Activated CD4-positive, alpha-beta T cell treated with anti-CD3 and anti-CD28 coated beads for 36 hours (primary cell): ENCODE results near the gene ULK2. TPM values are rescaled to one million over a fixed set of nuclear protein-coding genes. Genes with fewer than 3 reads are reported as not detected.

Experiments used
- ATAC-seq: fragments of 200-7000 bp; cut with Tn5 transposase; one replicate; pipeline ENCODE4 v1.10.0; 2021; ENCODE audit warnings: mild to moderate bottlenecking, moderate library complexity
- CTCF ChIA-PET: fragments of 350-600 bp; sonication (Branson Sonifier 250); formaldehyde crosslinking; loops from one replicate; lab custom pipeline; 2021; ENCODE audit warnings: antibody characterized with exemption; lab: Charles Lee
- POLR2A ChIA-PET: fragments of 350-600 bp; sonication (Branson Sonifier 250); formaldehyde crosslinking; loops from one replicate; lab custom pipeline; 2021; ENCODE audit warnings: antibody characterized with exemption, inconsistent platforms; lab: Charles Lee
- DNase-seq: peaks from one replicate; pipeline ENCODE4 v3.0.0-alpha.2; 2020
- H3K27ac Mint-ChIP-seq: one replicate; pipeline ENCODE4 v1.8.0; 2021; ENCODE audit warnings: mixed read lengths
- H3K27me3 Mint-ChIP-seq: one replicate; pipeline ENCODE4 v1.8.0; 2021; ENCODE audit warnings: mixed read lengths
- H3K36me3 Mint-ChIP-seq: one replicate; pipeline ENCODE4 v1.8.0; 2021; ENCODE audit warnings: low read depth, mixed read lengths
- H3K4me1 Mint-ChIP-seq: one replicate; pipeline ENCODE4 v1.8.0; 2021; ENCODE audit warnings: mixed read lengths
- H3K4me3 Mint-ChIP-seq: one replicate; pipeline ENCODE4 v1.8.0; 2021; ENCODE audit warnings: mild to moderate bottlenecking, moderate library complexity, mixed read lengths
- H3K9me3 Mint-ChIP-seq: one replicate; pipeline ENCODE4 v1.8.0; 2021; ENCODE audit warnings: low read depth, mixed read lengths
- intact Hi-C, 2 experiments: fragments of 100-400 bp; cut with DNase I in 1 of 2; cut with micrococcal nuclease in 1 of 2; formaldehyde crosslinking; loops; one replicate each; pipeline versions ENCODE4 v1.14.2 to v1.15.1; 2022 to 2024; cut with DNase I, micrococcal nuclease
- total RNA-seq, 2 experiments: library from RNA; stranded (reverse); gene quantifications; one replicate each; pipeline ENCODE4 v1.2.3, GENCODE V29; 2021

ULK2 gene
- 10 to 100 TPM; 12.9 to 13.1 TPM for total RNA-seq

- Mint-ChIP-seq H3K27me3 (no peaks in the 10 kb centered on the region), H3K36me3 (peaks cover 11% of the 10 kb centered on the region), H3K4me1 (peaks cover 21% of the 10 kb centered on the region), H3K4me3 (peak within 1 kb of the TSS; percentile 80), H3K9me3 (no peaks in the 10 kb centered on the region), H3K27ac (peak within 1 kb of the TSS; percentile 65)
- ATAC-seq, result peak; percentile 80
- intact Hi-C loops, result loop anchor here (1.0 to 5.0 kb wide), 4 partner anchors 110 to 359 kb away; partner anchors contain the start of genes AKAP10 (in 2 of the 2) and ALDH3A2 (in 1 of the 2)
- ChIA-PET POLR2A (no interaction called here), CTCF (interaction anchor here (0.7 to 1.4 kb wide), 4 partner anchors 9 to 50 kb away, joined by 3 to 7 read pairs (median 3); no protein-coding TSS in a partner anchor)
- DNase-seq, result peak; percentile 74
These were observed at the start of gene ULK2 for GRCh38 chr17:19867329-19868078. Gene ULK2, minus strand, starts transcription at chr17:19867936. Its CDS starts 519 bp downstream, at chr17:19867417.

GRCh38 chr17:19915245-19915978 is 47.7 kb upstream of the ULK2 start:
- peaks cover 4% of the 10 kb centered on the region for H3K4me1 Mint-ChIP-seq
- intact Hi-C loops, result no loop called here
- no peaks in the 10 kb centered on the region for H3K9me3 Mint-ChIP-seq
- CTCF ChIA-PET, result no interaction called here
- H3K27ac Mint-ChIP-seq, result peak overlapping the region; percentile 32
- H3K27me3 Mint-ChIP-seq, result no peaks in the 10 kb centered on the region
- H3K36me3 Mint-ChIP-seq, result peaks cover 39% of the 10 kb centered on the region
- H3K4me3 Mint-ChIP-seq, result no peak overlapping the region
- POLR2A ChIA-PET, result no interaction called here
- ATAC-seq (no peak), DNase-seq (no peak)

GRCh38 chr17:19911033-19911432 is 43.3 kb upstream of the ULK2 start:
- Mint-ChIP-seq H3K9me3 (no peaks in the 10 kb centered on the region), H3K36me3 (peaks cover 58% of the 10 kb centered on the region), H3K4me3 (no peak overlapping the region), H3K27me3 (no peaks in the 10 kb centered on the region), H3K4me1 (peaks cover 4% of the 10 kb centered on the region), H3K27ac (no peak overlapping the region)
- ATAC-seq, result no peak
- no peak for DNase-seq
- POLR2A ChIA-PET, result no interaction called here
- CTCF ChIA-PET, result interaction anchor here (0.6 to 1.1 kb wide), 3 partner anchors 9 to 205 kb away, joined by 3 to 4 read pairs (median 3); no protein-coding TSS in a partner anchor
- intact Hi-C loops, result no loop called here

GRCh38 chr17:19909139-19909538 is 41.4 kb upstream of the ULK2 start:
- ATAC-seq (no peak), DNase-seq (no peak)
- no peaks in the 10 kb centered on the region for H3K9me3 Mint-ChIP-seq
- H3K27ac Mint-ChIP-seq, result no peak overlapping the region
- no peaks in the 10 kb centered on the region for H3K27me3 Mint-ChIP-seq
- H3K36me3 Mint-ChIP-seq, result peaks cover 62% of the 10 kb centered on the region
- ChIA-PET POLR2A (no interaction called here), CTCF (interaction anchor here (0.7 kb wide), 1 partner anchor 29 kb away, joined by 3 read pairs; no protein-coding TSS in a partner anchor)
- H3K4me3 Mint-ChIP-seq, result no peak overlapping the region
- no peaks in the 10 kb centered on the region for H3K4me1 Mint-ChIP-seq
- intact Hi-C loops, result no loop called here

GRCh38 chr17:19905502-19905901 is 37.8 kb upstream of the ULK2 start:
- ATAC-seq (no peak), DNase-seq (no peak)
- no peaks in the 10 kb centered on the region for H3K9me3 Mint-ChIP-seq
- no peak overlapping the region for H3K4me3 Mint-ChIP-seq
- CTCF ChIA-PET, result no interaction called here
- intact Hi-C loops, result no loop called here
- POLR2A ChIA-PET, result no interaction called here
- peaks cover 65% of the 10 kb centered on the region for H3K36me3 Mint-ChIP-seq
- H3K27ac Mint-ChIP-seq, result no peak overlapping the region
- H3K4me1 Mint-ChIP-seq, result no peaks in the 10 kb centered on the region
- H3K27me3 Mint-ChIP-seq, result no peaks in the 10 kb centered on the region

- DNase-seq (no peak), ATAC-seq (no peak)
- intact Hi-C loops, result no loop called here
- Mint-ChIP-seq H3K36me3 (peaks cover 66% of the 10 kb centered on the region), H3K9me3 (no peaks in the 10 kb centered on the region), H3K27ac (no peak overlapping the region), H3K4me1 (no peaks in the 10 kb centered on the region), H3K4me3 (no peak overlapping the region), H3K27me3 (no peaks in the 10 kb centered on the region)
- ChIA-PET POLR2A (no interaction called here), CTCF (no interaction called here)
These were observed 37.2 kb upstream of the ULK2 start for GRCh38 chr17:19904924-19905323.

- ChIA-PET POLR2A (no interaction called here), CTCF (no interaction called here)
- no peak for DNase-seq
- Mint-ChIP-seq H3K4me3 (no peak overlapping the region), H3K36me3 (peaks cover 61% of the 10 kb centered on the region), H3K27me3 (no peaks in the 10 kb centered on the region), H3K9me3 (no peaks in the 10 kb centered on the region), H3K27ac (no peak overlapping the region), H3K4me1 (no peaks in the 10 kb centered on the region)
- ATAC-seq, result no peak
- intact Hi-C loops, result no loop called here
These were observed 36.7 kb upstream of the ULK2 start for GRCh38 chr17:19904412-19904811.

- Mint-ChIP-seq H3K27me3 (no peaks in the 10 kb centered on the region), H3K27ac (no peak overlapping the region), H3K4me3 (no peak overlapping the region), H3K4me1 (peaks cover 1% of the 10 kb centered on the region), H3K36me3 (peaks cover 37% of the 10 kb centered on the region), H3K9me3 (no peaks in the 10 kb centered on the region)
- POLR2A ChIA-PET, result no interaction called here
- intact Hi-C loops, result no loop called here
- DNase-seq, result no peak
- ATAC-seq, result no peak
- CTCF ChIA-PET, result no interaction called here
These were observed 33.1 kb upstream of the ULK2 start for GRCh38 chr17:19900809-19901208.

GRCh38 chr17:19897903-19898302 is 30.2 kb upstream of the ULK2 start:
- ChIA-PET POLR2A (no interaction called here), CTCF (no interaction called here)
- H3K4me1 Mint-ChIP-seq, result peaks cover 2% of the 10 kb centered on the region
- no peak overlapping the region for H3K27ac Mint-ChIP-seq
- ATAC-seq (no peak), DNase-seq (no peak)
- no peaks in the 10 kb centered on the region for H3K9me3 Mint-ChIP-seq
- intact Hi-C loops, result no loop called here
- H3K27me3 Mint-ChIP-seq, result no peaks in the 10 kb centered on the region
- peaks cover 14% of the 10 kb centered on the region for H3K36me3 Mint-ChIP-seq
- no peak overlapping the region for H3K4me3 Mint-ChIP-seq

GRCh38 chr17:19897090-19897837 is 29.5 kb upstream of the ULK2 start:
- peaks cover 2% of the 10 kb centered on the region for H3K4me1 Mint-ChIP-seq
- H3K27ac Mint-ChIP-seq, result no peak overlapping the region
- DNase-seq (no peak), ATAC-seq (no peak)
- peaks cover 10% of the 10 kb centered on the region for H3K36me3 Mint-ChIP-seq
- H3K9me3 Mint-ChIP-seq, result no peaks in the 10 kb centered on the region
- intact Hi-C loops, result no loop called here
- H3K27me3 Mint-ChIP-seq, result no peaks in the 10 kb centered on the region
- POLR2A ChIA-PET, result no interaction called here
- CTCF ChIA-PET, result interaction anchor here (0.6 kb wide), 1 partner anchor 1325 kb away, joined by 3 read pairs; no protein-coding TSS in a partner anchor
- no peak overlapping the region for H3K4me3 Mint-ChIP-seq

GRCh38 chr17:19896679-19897078 is 28.9 kb upstream of the ULK2 start:
- Mint-ChIP-seq H3K9me3 (no peaks in the 10 kb centered on the region), H3K27me3 (no peaks in the 10 kb centered on the region), H3K4me3 (no peak overlapping the region), H3K36me3 (peaks cover 9% of the 10 kb centered on the region), H3K4me1 (peaks cover 2% of the 10 kb centered on the region), H3K27ac (no peak overlapping the region)
- ChIA-PET CTCF (interaction anchor here (0.6 kb wide), 1 partner anchor 1326 kb away, joined by 3 read pairs; no protein-coding TSS in a partner anchor), POLR2A (no interaction called here)
- DNase-seq (no peak), ATAC-seq (no peak)
- intact Hi-C loops, result no loop called here
